ENCODE measurements around the gene SPANXA2. TPM values are rescaled to one million over a fixed set of nuclear protein-coding genes. Genes with fewer than 3 reads are reported as not detected.
"Not testable (repeated sequence)": the region's sequence is repeated elsewhere in the genome, so short reads cannot be mapped to it uniquely, and the experiment has no call there.

SPANXA2 gene
- total RNA-seq (2014; rRNA removed; shearing (Covaris generic)): 0.43 TPM in 1 of 2 replicates, not detected in the other
- polyA plus RNA-seq (2015; cell fraction: cytosol; rRNA removed): not detected in 2 replicates
- polyA plus RNA-seq (2015; cell fraction: nucleus; rRNA removed): not detected in 2 replicates

GRCh38 chrX:141589408-141589807 lies at the start of gene SPANXA2:
Gene SPANXA2 (plus strand): TSS chrX:141589708. CDS start chrX:141589768, 60 bp downstream.
- DNase-seq (ENCODE audit: low read depth, low spot score); in situ Hi-C loops (cut with HindIII; ENCODE audit: low pct_unique_long_range_greater_than_20kb, low sequenced_read_pairs): not testable (repeated sequence)

- DNase-seq (ENCODE audit: low read depth, low spot score); in situ Hi-C loops (cut with HindIII; ENCODE audit: low pct_unique_long_range_greater_than_20kb, low sequenced_read_pairs): not testable (repeated sequence)
Observed at GRCh38 chrX:141542551-141542950, 47.0 kb upstream of the SPANXA2 start.

- in situ Hi-C loops (cut with HindIII; ENCODE audit: low pct_unique_long_range_greater_than_20kb, low sequenced_read_pairs); DNase-seq (ENCODE audit: low read depth, low spot score): not testable (repeated sequence)
Observed at GRCh38 chrX:141584638-141585037, 4.9 kb upstream of the SPANXA2 start, which contains the start of gene SPANXA1. Gene SPANXA1 (minus strand): TSS chrX:141584738. CDS start chrX:141584678, 60 bp downstream.

GRCh38 chrX:141609111-141609510 lies 19.6 kb downstream of the SPANXA2 start:
- in situ Hi-C loops (cut with HindIII; ENCODE audit: low pct_unique_long_range_greater_than_20kb, low sequenced_read_pairs): no loop called here
- DNase-seq (ENCODE audit: low read depth, low spot score): no peak

GRCh38 chrX:141619336-141619735 lies 29.8 kb downstream of the SPANXA2 start:
- in situ Hi-C loops (cut with HindIII; ENCODE audit: low pct_unique_long_range_greater_than_20kb, low sequenced_read_pairs): no loop called here

GRCh38 chrX:141632124-141632523 lies 42.6 kb downstream of the SPANXA2 start:
- in situ Hi-C loops (cut with HindIII; ENCODE audit: low pct_unique_long_range_greater_than_20kb, low sequenced_read_pairs): no loop called here
- no peak for DNase-seq (ENCODE audit: low read depth, low spot score)

More at GRCh38 chrX:141619336-141619735, 29.8 kb downstream of the SPANXA2 start:
- no peak for DNase-seq (ENCODE audit: low read depth, low spot score)

GRCh38 chrX:141638550-141638949 lies 49.0 kb downstream of the SPANXA2 start:
- in situ Hi-C loops (cut with HindIII; ENCODE audit: low pct_unique_long_range_greater_than_20kb, low sequenced_read_pairs): no loop called here
- DNase-seq (ENCODE audit: low read depth, low spot score): no peak

Other genes with a start within 250 kb of the SPANXA2 start
- gene SPANXA1, start 5.0 kb upstream of the SPANXA2 start, total RNA-seq (2014; rRNA removed; shearing (Covaris generic)): 0.43 TPM in 1 of 2 replicates, not detected in the other
- not detected in 2 replicates for gene SPANXD, start 109.0 kb downstream of the SPANXA2 start, total RNA-seq (2014; rRNA removed; shearing (Covaris generic))
- gene MAGEC3, start 248.6 kb downstream of the SPANXA2 start, total RNA-seq (2014; rRNA removed; shearing (Covaris generic)): 0.21 TPM in 1 of 2 replicates, not detected in the other

All from SK-MEL-5 (cell line).